OCI-LY1 (cell line): ENCODE measurements around the gene AKAP13.

ENCODE experiments used
- H2AFZ ChIP-seq: fragments of 200-600 bp; sonication (generic), shearing (Covaris generic); 2 replicates; pipeline ENCODE4 v1.6.0; 2014; ENCODE audit warnings: antibody characterized with exemption, mild to moderate bottlenecking, low read length
- H3F3A ChIP-seq: fragments of 200-600 bp; sonication (generic), shearing (Covaris generic); 2 replicates; pipeline ENCODE4 v1.6.0; 2014; ENCODE audit warnings: mild to moderate bottlenecking, antibody characterized with exemption, low read length, moderate library complexity; ENCODE audit not compliant: insufficient read depth
- H3K27ac ChIP-seq: fragments of 200-600 bp; sonication (generic); 2 replicates; pipeline ENCODE4 v1.5.1; 2014; ENCODE audit warnings: low read length, mixed run types, mild to moderate bottlenecking, low read depth; ENCODE audit not compliant: poor library complexity, severe bottlenecking
- H3K27me3 ChIP-seq: fragments of 200-600 bp; sonication (generic); 2 replicates; pipeline ENCODE4 v1.6.0; 2014; ENCODE audit warnings: antibody characterized with exemption, mild to moderate bottlenecking, low read length, moderate library complexity; ENCODE audit not compliant: insufficient read depth
- H3K36me3 ChIP-seq: fragments of 200-600 bp; sonication (generic); 2 replicates; pipeline ENCODE4 v1.6.1; 2014; ENCODE audit warnings: mild to moderate bottlenecking, antibody characterized with exemption, low read length, moderate library complexity, mixed read lengths; ENCODE audit not compliant: insufficient read depth
- H3K4me1 ChIP-seq: fragments of 200-600 bp; sonication (generic); 2 replicates; pipeline ENCODE4 v1.5.1; 2014; ENCODE audit warnings: mild to moderate bottlenecking, low read length, moderate library complexity; ENCODE audit not compliant: insufficient read depth, severe bottlenecking
- H3K4me2 ChIP-seq: fragments of 200-600 bp; sonication (generic), shearing (Covaris generic); 2 replicates; pipeline ENCODE4 v1.6.1; 2014; ENCODE audit warnings: low read length
- H3K4me3 ChIP-seq: fragments of 200-600 bp; sonication (generic); 2 replicates; pipeline ENCODE4 v1.5.1; 2014; ENCODE audit warnings: low read length, low read depth, mild to moderate bottlenecking, mixed read lengths; ENCODE audit not compliant: poor library complexity, severe bottlenecking
- H3K79me2 ChIP-seq: fragments of 200-600 bp; shearing (Covaris generic); 2 replicates; pipeline ENCODE4 v1.6.1; 2016; ENCODE audit warnings: mixed run types, low read length, mixed read lengths; ENCODE audit not compliant: insufficient read depth
- H3K9ac ChIP-seq: fragments of 200-600 bp; sonication (generic), shearing (Covaris generic); 2 replicates; pipeline ENCODE4 v1.6.1; 2014; ENCODE audit warnings: mild to moderate bottlenecking, low read length, mixed read lengths
- H3K9me2 ChIP-seq: fragments of 200-600 bp; sonication (generic), shearing (Covaris generic); 2 replicates; pipeline ENCODE4 v1.6.1; 2014; ENCODE audit warnings: low read depth, mild to moderate bottlenecking, low read length, mixed read lengths
- H3K9me3 ChIP-seq: fragments of 200-600 bp; shearing (Covaris generic); 2 replicates; pipeline ENCODE4 v1.6.1; 2014; ENCODE audit warnings: low read length, mixed read lengths
- H4K20me1 ChIP-seq: fragments of 200-600 bp; sonication (generic), shearing (Covaris generic); 2 replicates; pipeline ENCODE4 v1.6.0; 2016; ENCODE audit warnings: mild to moderate bottlenecking, low read length; ENCODE audit not compliant: insufficient read depth
- EZH2 ChIP-seq: fragments of 200-600 bp; sonication (generic), shearing (Covaris generic); IDR thresholded peaks from 2 replicates; pipeline ENCODE4 v1.8.0; 2017; ENCODE audit warnings: borderline replicate concordance, mixed run types, mild to moderate bottlenecking, antibody characterized with exemption, low read length, moderate library complexity, mixed read lengths
- TF ChIP-seq, protein P1 (sequence below): fragments of 200-600 bp; sonication (generic), shearing (Covaris generic); IDR thresholded peaks from 2 replicates; pipeline ENCODE4 v1.5.1; 2017; ENCODE audit warnings: mild to moderate bottlenecking, antibody characterized with exemption, low read length, moderate library complexity, mixed read lengths

AKAP13 gene

DNA sequence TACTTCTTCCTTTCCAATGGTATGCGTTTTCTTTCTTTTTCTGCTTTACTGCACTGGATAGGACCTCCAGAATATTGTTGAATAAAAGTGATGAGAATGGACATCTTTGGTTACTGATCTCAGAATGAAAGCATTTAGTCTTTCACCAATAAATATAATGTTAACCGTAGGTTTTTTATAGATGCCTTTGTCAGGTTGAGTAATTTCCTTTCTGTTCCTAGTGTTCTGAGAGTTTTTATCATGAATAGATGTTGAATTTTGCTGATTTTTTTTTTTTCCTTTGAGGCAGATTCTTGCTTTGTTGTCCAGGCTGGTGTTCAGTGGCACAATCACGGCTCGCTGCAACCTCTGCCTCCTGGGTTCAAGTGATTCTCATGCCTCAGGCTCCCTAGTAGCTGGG is 255.9 kb downstream of the AKAP13 start:
- H3K36me3 ChIP-seq = peaks cover 22% of the 10 kb centered on the region; the same call in 1 of the 2 replicates
- no peak overlapping the region for H3K27ac ChIP-seq
- no peak overlapping the region for H3K9ac ChIP-seq

DNA sequence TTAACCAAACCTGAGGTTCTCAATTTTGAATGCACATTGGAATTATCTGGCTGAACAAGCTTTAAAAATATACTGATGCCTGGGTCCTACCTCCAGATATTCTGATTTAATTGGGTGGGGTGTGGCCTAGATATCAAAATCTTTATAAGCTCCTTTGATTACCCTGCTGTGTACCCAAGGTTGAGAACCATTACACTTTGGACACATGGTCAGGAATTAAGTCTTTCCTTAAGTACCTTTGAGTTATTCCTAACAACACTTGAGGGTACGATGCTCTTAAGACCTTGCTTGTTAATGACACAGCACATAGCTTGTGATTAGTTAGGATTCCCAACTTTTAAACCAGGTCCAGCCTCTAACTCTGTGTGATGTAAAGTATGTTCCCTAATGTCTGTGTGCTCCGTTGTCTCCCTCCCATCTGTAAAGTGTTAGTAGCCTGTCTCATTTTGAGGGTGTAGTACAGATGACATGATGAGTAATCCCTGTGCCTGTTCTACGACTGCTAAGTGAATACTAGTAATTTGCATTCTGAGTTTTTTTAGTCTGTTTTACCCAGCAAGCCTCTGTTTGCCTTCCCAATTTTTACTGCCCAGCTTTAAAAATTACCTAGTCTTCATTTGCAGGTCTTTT is 259.5 kb downstream of the AKAP13 start:
- Histone ChIP-seq H3K27me3 (no peaks in the 10 kb centered on the region), H3K4me1 (no peaks in the 10 kb centered on the region), H3K9me3 (no peaks in the 10 kb centered on the region), H3K27ac (no peak overlapping the region), H3K79me2 (no peaks in the 10 kb centered on the region; the same call in 1 of the 2 replicates), H3K4me2 (no peak overlapping the region), H3K4me3 (no peak overlapping the region), H3F3A (no peaks in the 10 kb centered on the region), H3K9me2 (no peaks in the 10 kb centered on the region), H3K9ac (no peak overlapping the region), H2AFZ (no peak overlapping the region), H3K36me3 (peaks cover 43% of the 10 kb centered on the region; the same call in 1 of the 2 replicates), H4K20me1 (no peaks in the 10 kb centered on the region)
- no peak for TF ChIP-seq EZH2
- TF ChIP-seq, protein P1, sequence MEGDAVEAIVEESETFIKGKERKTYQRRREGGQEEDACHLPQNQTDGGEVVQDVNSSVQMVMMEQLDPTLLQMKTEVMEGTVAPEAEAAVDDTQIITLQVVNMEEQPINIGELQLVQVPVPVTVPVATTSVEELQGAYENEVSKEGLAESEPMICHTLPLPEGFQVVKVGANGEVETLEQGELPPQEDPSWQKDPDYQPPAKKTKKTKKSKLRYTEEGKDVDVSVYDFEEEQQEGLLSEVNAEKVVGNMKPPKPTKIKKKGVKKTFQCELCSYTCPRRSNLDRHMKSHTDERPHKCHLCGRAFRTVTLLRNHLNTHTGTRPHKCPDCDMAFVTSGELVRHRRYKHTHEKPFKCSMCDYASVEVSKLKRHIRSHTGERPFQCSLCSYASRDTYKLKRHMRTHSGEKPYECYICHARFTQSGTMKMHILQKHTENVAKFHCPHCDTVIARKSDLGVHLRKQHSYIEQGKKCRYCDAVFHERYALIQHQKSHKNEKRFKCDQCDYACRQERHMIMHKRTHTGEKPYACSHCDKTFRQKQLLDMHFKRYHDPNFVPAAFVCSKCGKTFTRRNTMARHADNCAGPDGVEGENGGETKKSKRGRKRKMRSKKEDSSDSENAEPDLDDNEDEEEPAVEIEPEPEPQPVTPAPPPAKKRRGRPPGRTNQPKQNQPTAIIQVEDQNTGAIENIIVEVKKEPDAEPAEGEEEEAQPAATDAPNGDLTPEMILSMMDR = no peak

More for the DNA sequence above, 255.9 kb downstream of the AKAP13 start:
- no peaks in the 10 kb centered on the region for H3K27me3 ChIP-seq
- no peaks in the 10 kb centered on the region; the same call in 1 of the 2 replicates for H3K79me2 ChIP-seq
- H3K4me2 ChIP-seq = no peak overlapping the region
- TF ChIP-seq, protein P1 = no peak
- TF ChIP-seq EZH2 = no peak
- no peak overlapping the region for H2AFZ ChIP-seq
- H3K9me2 ChIP-seq = no peaks in the 10 kb centered on the region
- no peaks in the 10 kb centered on the region for H3F3A ChIP-seq
- no peaks in the 10 kb centered on the region for H4K20me1 ChIP-seq
- H3K4me3 ChIP-seq = no peak overlapping the region
- H3K9me3 ChIP-seq = no peaks in the 10 kb centered on the region
- peaks cover 7% of the 10 kb centered on the region for H3K4me1 ChIP-seq

DNA sequence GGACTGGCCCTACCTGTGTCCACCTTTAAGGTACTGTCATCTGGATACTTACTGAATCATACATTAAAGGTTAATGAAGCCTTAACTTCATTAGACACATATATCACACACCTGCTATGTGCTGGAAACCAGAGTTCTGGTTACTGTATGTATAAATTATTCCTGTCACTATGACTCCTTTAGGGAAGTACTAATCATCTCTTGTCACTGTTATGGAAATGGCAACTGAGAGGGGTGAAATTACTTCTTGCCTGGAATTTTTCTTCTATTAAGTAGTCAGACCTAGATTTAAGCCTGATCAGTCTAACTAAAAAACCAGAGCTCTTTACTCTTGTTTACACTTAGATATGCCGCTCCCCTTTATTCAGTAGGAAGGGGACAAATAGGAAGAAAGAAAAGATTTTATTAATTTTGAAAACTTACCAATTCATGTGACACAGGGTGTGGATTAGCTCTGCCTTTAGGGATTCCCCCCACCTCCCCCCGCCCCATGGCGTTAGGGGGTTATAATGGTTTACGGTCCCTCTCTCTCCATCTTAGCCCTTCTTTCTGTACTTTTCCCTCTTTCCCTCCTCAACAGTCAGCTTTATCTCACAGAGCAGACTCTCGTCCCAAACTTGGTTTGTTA is 261.8 kb downstream of the AKAP13 start:
- H3K4me3 ChIP-seq = no peak overlapping the region
- H3K27me3 ChIP-seq = no peaks in the 10 kb centered on the region
- H3K27ac ChIP-seq = no peak overlapping the region
- H3K79me2 ChIP-seq = no peaks in the 10 kb centered on the region; the same call in 1 of the 2 replicates
- no peak overlapping the region for H3K4me2 ChIP-seq
- H3K36me3 ChIP-seq = peaks cover 63% of the 10 kb centered on the region
- no peaks in the 10 kb centered on the region for H3F3A ChIP-seq
- H3K9ac ChIP-seq = no peak overlapping the region
- TF ChIP-seq, protein P1 = no peak
- no peak for TF ChIP-seq EZH2
- no peaks in the 10 kb centered on the region for H4K20me1 ChIP-seq
- H3K9me3 ChIP-seq = no peaks in the 10 kb centered on the region
- no peak overlapping the region for H2AFZ ChIP-seq
- H3K9me2 ChIP-seq = no peaks in the 10 kb centered on the region
- no peaks in the 10 kb centered on the region for H3K4me1 ChIP-seq
